SK-N-SH treated with all-trans-retinoic acid at 6 μM for 48 hours (cell line): ENCODE data around the gene PTPRG.

ENCODE experiments used
- ATAC-seq: fragments of 200-7000 bp; cut with Tn5 transposase; 3 replicates; pipeline ENCODE4 v1.9.1; 2020; ENCODE audit warnings: mild to moderate bottlenecking, moderate library complexity
- BACH2 ChIP-seq: fragments of 250-450 bp; sonication (Bioruptor Pico); IDR thresholded peaks from 2 replicates; pipeline ENCODE4 v1.9.0; 2021; ENCODE audit warnings: mild to moderate bottlenecking, borderline replicate concordance
- CSDC2 ChIP-seq: fragments of 250-450 bp; sonication (Bioruptor Pico); IDR thresholded peaks from 2 replicates; pipeline ENCODE4 v1.5.0; 2020; ENCODE audit warnings: mild to moderate bottlenecking, moderate library complexity
- GLIS3 ChIP-seq: fragments of 250-450 bp; sonication (Bioruptor Pico); IDR thresholded peaks from 2 replicates; pipeline ENCODE4 v1.5.0; 2020; ENCODE audit warnings: mild to moderate bottlenecking, moderate library complexity
- OSR1 ChIP-seq: fragments of 250-450 bp; sonication (Bioruptor Pico); IDR thresholded peaks from 2 replicates; pipeline ENCODE4 v1.8.0; 2022; ENCODE audit warnings: moderate library complexity, mild to moderate bottlenecking, inconsistent platforms
- PPARA ChIP-seq: fragments of 250-450 bp; sonication (Bioruptor Pico); IDR thresholded peaks from 2 replicates; pipeline ENCODE4 v1.5.0; 2020; ENCODE audit warnings: mild to moderate bottlenecking, borderline replicate concordance
- SNAI2 ChIP-seq: fragments of 250-450 bp; sonication (Bioruptor Pico); IDR thresholded peaks from 2 replicates; pipeline ENCODE4 v1.5.0; 2020; ENCODE audit warnings: mild to moderate bottlenecking, moderate library complexity
- TCF4 ChIP-seq: fragments of 250-450 bp; sonication (Bioruptor Pico); IDR thresholded peaks from 2 replicates; pipeline ENCODE4 v1.8.0; 2021; ENCODE audit warnings: mild to moderate bottlenecking, moderate library complexity, borderline replicate concordance
- TOX ChIP-seq: fragments of 250-450 bp; sonication (Bioruptor Pico); IDR thresholded peaks from 2 replicates; pipeline ENCODE4 v1.8.0; 2021; ENCODE audit warnings: mild to moderate bottlenecking, moderate library complexity, borderline replicate concordance
- ZC3H10 ChIP-seq: fragments of 250-450 bp; sonication (Bioruptor Pico); IDR thresholded peaks from 2 replicates; pipeline ENCODE4 v1.5.1; 2021; ENCODE audit warnings: mild to moderate bottlenecking, moderate library complexity
- ZFP3 ChIP-seq: fragments of 250-450 bp; sonication (Bioruptor Pico); IDR thresholded peaks from 2 replicates; pipeline ENCODE4 v1.5.0; 2020; ENCODE audit warnings: mild to moderate bottlenecking, moderate library complexity
- ZFP30 ChIP-seq: fragments of 450-650 bp; formaldehyde crosslinking; IDR thresholded peaks from 2 replicates; pipeline ENCODE4 v1.5.0; 2022; ENCODE audit warnings: mild to moderate bottlenecking, moderate library complexity
- ZNF8 ChIP-seq: fragments of 450-650 bp; formaldehyde crosslinking; IDR thresholded peaks from 2 replicates; pipeline ENCODE4 v1.5.0; 2020; ENCODE audit warnings: mild to moderate bottlenecking, moderate library complexity
- TF ChIP-seq, protein P1 (sequence below): fragments of 250-450 bp; sonication (Bioruptor Pico); IDR thresholded peaks from 2 replicates; pipeline ENCODE4 v1.5.0; 2020; ENCODE audit warnings: mild to moderate bottlenecking, moderate library complexity
- TF ChIP-seq, protein P2 (sequence below): fragments of 250-450 bp; sonication (Bioruptor Pico); IDR thresholded peaks from 2 replicates; pipeline ENCODE4 v1.5.1; 2021; ENCODE audit warnings: mild to moderate bottlenecking, moderate library complexity
- TF ChIP-seq, protein P3 (sequence below): fragments of 250-450 bp; sonication (Bioruptor Pico); IDR thresholded peaks from 2 replicates; pipeline ENCODE4 v1.8.0; 2021; ENCODE audit warnings: low read depth, mild to moderate bottlenecking, moderate library complexity, borderline replicate concordance
- TF ChIP-seq, protein P4 (sequence below): fragments of 250-450 bp; sonication (Bioruptor Pico); IDR thresholded peaks from 2 replicates; pipeline ENCODE4 v1.8.0; 2020; ENCODE audit warnings: mild to moderate bottlenecking, moderate library complexity, borderline replicate concordance

PTPRG gene

DNA sequence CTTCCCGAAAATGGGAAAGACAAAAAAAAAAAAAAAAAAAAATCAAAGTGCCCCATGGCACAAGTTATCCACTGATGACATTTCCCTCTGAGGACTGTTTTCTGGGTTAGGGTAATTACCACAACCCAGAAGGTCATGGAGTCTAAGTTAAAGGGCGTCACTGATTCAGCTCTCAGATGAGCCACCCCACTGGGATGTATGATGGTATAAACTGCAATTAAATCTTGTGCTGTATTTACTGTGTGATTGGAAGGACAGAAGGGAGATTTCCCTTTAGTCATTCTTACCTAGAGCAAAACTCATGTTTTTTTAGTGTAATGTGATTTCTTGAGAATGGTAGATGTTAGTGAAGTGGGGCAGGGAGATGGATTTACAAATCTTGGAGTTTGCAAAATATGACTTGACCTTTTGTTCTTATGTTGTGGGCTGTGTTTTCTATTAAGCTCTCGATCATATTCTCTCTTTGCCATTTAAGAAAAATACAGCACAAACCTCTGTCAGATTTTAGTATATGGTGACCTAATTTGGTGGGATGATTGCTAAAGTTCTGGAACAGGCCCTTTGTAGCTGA is 244.2 kb downstream of the PTPRG start:
- TF ChIP-seq, protein P1, sequence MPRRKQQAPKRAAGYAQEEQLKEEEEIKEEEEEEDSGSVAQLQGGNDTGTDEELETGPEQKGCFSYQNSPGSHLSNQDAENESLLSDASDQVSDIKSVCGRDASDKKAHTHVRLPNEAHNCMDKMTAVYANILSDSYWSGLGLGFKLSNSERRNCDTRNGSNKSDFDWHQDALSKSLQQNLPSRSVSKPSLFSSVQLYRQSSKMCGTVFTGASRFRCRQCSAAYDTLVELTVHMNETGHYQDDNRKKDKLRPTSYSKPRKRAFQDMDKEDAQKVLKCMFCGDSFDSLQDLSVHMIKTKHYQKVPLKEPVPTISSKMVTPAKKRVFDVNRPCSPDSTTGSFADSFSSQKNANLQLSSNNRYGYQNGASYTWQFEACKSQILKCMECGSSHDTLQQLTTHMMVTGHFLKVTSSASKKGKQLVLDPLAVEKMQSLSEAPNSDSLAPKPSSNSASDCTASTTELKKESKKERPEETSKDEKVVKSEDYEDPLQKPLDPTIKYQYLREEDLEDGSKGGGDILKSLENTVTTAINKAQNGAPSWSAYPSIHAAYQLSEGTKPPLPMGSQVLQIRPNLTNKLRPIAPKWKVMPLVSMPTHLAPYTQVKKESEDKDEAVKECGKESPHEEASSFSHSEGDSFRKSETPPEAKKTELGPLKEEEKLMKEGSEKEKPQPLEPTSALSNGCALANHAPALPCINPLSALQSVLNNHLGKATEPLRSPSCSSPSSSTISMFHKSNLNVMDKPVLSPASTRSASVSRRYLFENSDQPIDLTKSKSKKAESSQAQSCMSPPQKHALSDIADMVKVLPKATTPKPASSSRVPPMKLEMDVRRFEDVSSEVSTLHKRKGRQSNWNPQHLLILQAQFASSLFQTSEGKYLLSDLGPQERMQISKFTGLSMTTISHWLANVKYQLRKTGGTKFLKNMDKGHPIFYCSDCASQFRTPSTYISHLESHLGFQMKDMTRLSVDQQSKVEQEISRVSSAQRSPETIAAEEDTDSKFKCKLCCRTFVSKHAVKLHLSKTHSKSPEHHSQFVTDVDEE (CRISPR knock-in tag) = no peak
- TF ChIP-seq BACH2 (CRISPR knock-in tag) (no peak), TOX (CRISPR knock-in tag) (no peak)
- TF ChIP-seq, protein P2, sequence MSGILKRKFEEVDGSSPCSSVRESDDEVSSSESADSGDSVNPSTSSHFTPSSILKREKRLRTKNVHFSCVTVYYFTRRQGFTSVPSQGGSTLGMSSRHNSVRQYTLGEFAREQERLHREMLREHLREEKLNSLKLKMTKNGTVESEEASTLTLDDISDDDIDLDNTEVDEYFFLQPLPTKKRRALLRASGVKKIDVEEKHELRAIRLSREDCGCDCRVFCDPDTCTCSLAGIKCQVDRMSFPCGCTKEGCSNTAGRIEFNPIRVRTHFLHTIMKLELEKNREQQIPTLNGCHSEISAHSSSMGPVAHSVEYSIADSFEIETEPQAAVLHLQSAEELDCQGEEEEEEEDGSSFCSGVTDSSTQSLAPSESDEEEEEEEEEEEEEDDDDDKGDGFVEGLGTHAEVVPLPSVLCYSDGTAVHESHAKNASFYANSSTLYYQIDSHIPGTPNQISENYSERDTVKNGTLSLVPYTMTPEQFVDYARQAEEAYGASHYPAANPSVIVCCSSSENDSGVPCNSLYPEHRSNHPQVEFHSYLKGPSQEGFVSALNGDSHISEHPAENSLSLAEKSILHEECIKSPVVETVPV (CRISPR knock-in tag) = no peak
- TF ChIP-seq, all 23 proteins: peak for 0
- no peak for ATAC-seq

DNA sequence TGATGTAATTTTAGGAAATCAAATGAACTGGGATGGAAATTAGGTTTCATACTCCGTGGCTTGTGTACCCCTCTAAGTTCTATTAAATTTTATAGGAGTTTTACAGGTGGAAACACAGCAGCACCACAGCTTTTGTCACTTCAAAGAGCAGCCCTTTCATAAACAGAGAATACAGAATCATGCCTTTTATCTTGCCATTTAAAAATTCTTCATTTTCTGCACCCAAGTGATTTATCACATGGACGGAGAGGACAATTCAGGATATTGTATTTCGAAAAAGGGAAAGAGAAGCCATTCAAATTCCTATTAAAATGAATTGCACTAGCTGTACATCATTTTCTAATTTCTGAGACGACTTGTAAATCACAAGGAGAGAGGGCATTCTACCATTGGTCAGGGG is 245.4 kb downstream of the PTPRG start:
- no peak for ATAC-seq
- TF ChIP-seq, protein P3, sequence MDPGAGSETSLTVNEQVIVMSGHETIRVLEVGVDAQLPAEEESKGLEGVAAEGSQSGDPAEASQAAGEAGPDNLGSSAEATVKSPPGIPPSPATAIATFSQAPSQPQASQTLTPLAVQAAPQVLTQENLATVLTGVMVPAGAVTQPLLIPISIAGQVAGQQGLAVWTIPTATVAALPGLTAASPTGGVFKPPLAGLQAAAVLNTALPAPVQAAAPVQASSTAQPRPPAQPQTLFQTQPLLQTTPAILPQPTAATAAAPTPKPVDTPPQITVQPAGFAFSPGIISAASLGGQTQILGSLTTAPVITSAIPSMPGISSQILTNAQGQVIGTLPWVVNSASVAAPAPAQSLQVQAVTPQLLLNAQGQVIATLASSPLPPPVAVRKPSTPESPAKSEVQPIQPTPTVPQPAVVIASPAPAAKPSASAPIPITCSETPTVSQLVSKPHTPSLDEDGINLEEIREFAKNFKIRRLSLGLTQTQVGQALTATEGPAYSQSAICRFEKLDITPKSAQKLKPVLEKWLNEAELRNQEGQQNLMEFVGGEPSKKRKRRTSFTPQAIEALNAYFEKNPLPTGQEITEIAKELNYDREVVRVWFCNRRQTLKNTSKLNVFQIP (CRISPR knock-in tag) = no peak
- TF ChIP-seq ZFP3 (no peak), GLIS3 (CRISPR knock-in tag) (no peak), BACH2 (CRISPR knock-in tag) (no peak), ZNF8 (CRISPR knock-in tag) (no peak), ZC3H10 (no peak), PPARA (CRISPR knock-in tag) (no peak), TOX (CRISPR knock-in tag) (no peak), ZFP30 (CRISPR knock-in tag) (no peak), CSDC2 (no peak), SNAI2 (no peak), OSR1 (CRISPR knock-in tag) (no peak)
- TF ChIP-seq, protein P1 (CRISPR knock-in tag) = no peak
- TF ChIP-seq, protein P4, sequence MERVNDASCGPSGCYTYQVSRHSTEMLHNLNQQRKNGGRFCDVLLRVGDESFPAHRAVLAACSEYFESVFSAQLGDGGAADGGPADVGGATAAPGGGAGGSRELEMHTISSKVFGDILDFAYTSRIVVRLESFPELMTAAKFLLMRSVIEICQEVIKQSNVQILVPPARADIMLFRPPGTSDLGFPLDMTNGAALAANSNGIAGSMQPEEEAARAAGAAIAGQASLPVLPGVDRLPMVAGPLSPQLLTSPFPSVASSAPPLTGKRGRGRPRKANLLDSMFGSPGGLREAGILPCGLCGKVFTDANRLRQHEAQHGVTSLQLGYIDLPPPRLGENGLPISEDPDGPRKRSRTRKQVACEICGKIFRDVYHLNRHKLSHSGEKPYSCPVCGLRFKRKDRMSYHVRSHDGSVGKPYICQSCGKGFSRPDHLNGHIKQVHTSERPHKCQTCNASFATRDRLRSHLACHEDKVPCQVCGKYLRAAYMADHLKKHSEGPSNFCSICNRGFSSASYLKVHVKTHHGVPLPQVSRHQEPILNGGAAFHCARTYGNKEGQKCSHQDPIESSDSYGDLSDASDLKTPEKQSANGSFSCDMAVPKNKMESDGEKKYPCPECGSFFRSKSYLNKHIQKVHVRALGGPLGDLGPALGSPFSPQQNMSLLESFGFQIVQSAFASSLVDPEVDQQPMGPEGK = no peak
- TF ChIP-seq, protein P2 (CRISPR knock-in tag) = no peak

DNA sequence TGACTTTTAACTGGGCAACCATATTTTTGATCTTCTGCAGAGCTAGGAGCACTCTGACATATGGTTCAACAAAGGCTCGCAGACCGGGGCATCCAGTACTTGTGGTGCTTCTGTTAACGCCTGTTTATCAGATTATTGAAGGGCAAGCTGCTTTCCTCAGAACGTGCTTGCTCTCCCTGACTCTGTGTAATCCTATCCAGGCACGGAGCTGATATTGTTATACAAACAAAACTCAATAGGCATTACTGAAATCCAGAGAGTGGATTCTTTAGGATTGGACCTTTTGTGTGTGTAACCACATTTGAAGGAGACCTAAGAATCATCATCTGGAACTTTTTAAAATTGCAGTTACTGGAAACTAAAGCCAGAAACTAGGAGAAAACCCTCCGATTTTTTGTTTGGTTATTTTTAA is 246.5 kb downstream of the PTPRG start:
- TF ChIP-seq BACH2 (CRISPR knock-in tag) (no peak), TCF4 (CRISPR knock-in tag) (peak; percentile 72; the same call in 1 of the 2 replicates), ZNF8 (CRISPR knock-in tag) (no peak)
- TF ChIP-seq, protein P4 = no peak
- TF ChIP-seq, protein P2 (CRISPR knock-in tag) = no peak

More for the DNA sequence above, 246.5 kb downstream of the PTPRG start:
- ATAC-seq = peak; percentile 45; the same call in 2 of the 3 replicates
